Measurements from ENCODE around the gene RPL18A. TPM values are rescaled to one million over a fixed set of nuclear protein-coding genes. Genes with fewer than 3 reads are reported as not detected.
"Not testable (repeated sequence)": the region's sequence is repeated elsewhere in the genome, so short reads cannot be mapped to it uniquely, and the experiment has no call there.

RPL18A gene
- total RNA-seq, 2 donors from 2014 or later = 1,406 to 1,485 TPM

DNA sequence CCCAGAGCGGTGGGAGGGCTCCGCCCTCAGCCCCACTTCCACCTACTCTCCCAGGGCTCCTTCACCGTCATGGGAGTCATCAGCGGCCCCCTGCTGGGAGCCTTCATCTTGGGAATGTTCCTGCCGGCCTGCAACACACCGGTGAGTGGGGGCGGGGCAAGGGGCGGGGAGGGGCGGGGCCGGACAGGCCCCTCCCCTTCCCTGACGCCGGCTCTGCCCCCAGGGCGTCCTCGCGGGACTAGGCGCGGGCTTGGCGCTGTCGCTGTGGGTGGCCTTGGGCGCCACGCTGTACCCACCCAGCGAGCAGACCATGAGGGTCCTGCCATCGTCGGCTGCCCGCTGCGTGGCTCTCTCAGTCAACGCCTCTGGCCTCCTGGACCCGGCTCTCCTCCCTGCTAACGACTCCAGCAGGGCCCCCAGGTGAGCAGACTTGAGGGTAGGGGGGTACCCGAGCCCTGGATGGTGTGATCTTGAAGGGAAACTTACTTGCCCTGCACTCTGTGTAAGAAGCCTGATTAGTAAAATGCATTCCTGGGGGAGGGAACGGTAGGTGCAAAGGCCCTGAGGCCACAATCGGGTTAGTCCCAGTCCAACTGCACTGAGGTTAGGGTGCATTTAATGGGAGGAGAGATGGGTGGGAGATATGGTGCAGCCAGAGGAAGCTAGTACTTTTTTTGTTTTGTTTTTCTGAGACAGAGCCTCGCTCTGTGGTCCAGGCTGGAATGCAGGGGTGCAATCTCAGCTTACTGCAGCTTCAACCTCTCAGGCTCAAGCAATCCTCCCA, 24.1 kb downstream of the RPL18A start:
- DNase-seq (no peak), ATAC-seq (no peak)
- intact Hi-C loops (cut with DNase I, micrococcal nuclease) = no loop called here

DNA sequence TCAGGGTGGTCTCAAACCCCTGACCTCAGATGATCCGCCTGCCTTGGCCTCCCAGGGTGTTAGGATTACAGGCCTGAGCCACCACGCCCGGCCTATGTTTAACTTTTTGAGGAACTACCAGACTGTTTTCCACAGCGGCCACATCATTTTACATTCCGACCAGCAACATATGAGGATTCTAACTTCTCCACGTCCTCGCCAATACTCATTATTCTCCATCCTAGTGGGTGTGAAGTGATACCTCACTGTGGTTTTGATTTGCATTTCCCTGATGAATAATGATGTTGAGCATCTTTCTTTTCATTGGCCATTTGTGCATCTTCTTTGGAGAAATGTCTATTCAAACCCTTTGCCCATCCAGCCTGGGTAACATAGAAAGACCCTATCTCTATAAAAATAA, 26.8 kb downstream of the RPL18A start:
- intact Hi-C loops (cut with DNase I, micrococcal nuclease) = no loop called here
- DNase-seq (no peak), ATAC-seq (no peak)

GRCh38 chr19:17887221-17887620, 27.5 kb downstream of the RPL18A start:
- ATAC-seq; DNase-seq; intact Hi-C loops (cut with DNase I, micrococcal nuclease): not testable (repeated sequence)

- ATAC-seq = no peak
- DNase-seq = no peak
- intact Hi-C loops (cut with DNase I, micrococcal nuclease) = no loop called here
Observed at GRCh38 chr19:17888260-17888659, 28.6 kb downstream of the RPL18A start.

DNA sequence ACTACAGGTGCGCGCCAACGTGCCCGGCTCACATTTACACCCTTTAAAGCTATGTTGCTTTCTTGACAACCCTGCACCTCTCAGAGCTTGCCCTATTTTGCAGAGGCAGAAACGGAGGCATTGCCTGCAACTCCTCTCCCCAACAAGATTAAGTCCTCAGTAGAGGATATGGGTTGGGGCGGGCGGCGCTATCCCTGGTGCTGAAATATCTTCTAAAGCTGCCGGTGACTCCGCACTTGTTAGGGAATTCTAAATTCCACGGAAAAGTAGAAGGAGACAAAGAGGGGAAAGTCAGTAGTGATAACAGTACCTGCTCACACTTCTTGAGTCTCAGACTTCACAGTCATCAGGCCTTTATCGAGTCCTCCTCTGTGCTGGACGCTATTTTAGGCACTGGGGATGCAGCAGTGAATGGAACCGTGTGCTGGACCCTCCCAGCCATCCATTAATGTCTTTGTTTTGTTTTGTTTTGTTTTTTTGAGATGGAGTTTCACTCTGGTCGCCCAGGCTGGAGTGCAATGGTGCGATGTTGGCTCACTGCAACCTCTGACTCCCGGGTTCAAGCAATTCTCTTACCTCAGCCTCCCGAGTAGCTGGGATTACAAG, 30.0 kb downstream of the RPL18A start:
- no peak for ATAC-seq
- no peak for DNase-seq
- intact Hi-C loops (cut with DNase I, micrococcal nuclease) = no loop called here

GRCh38 chr19:17893766-17894165, 34.1 kb downstream of the RPL18A start:
- ATAC-seq = no peak
- intact Hi-C loops (cut with DNase I, micrococcal nuclease) = no loop called here
- DNase-seq = no peak

DNA sequence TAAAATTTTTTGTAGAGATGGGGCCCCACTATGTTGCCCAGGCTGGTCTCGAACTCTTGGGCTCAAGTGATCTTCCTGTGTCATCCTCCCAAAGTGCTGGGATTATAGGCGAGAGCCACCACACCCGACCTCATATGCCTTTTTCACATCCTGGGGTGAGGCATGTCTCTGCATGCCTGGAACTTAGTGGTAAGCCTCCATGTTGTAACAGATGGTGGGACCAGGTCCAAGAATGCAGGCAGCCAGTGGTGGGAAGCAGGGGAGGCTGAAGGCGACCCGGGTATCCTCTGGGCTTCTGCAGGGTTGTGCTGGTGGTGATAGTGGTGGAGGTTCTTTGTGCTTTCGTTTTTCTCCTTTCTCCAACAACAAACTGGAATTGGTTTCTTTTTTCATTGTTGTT, 43.0 kb downstream of the RPL18A start:
- DNase-seq = no peak
- intact Hi-C loops (cut with DNase I, micrococcal nuclease) = no loop called here
- no peak for ATAC-seq

GRCh38 chr19:17908244-17908643, 48.5 kb downstream of the RPL18A start:
- intact Hi-C loops (cut with DNase I, micrococcal nuclease) = no loop called here
- DNase-seq (no peak), ATAC-seq (no peak)

DNA sequence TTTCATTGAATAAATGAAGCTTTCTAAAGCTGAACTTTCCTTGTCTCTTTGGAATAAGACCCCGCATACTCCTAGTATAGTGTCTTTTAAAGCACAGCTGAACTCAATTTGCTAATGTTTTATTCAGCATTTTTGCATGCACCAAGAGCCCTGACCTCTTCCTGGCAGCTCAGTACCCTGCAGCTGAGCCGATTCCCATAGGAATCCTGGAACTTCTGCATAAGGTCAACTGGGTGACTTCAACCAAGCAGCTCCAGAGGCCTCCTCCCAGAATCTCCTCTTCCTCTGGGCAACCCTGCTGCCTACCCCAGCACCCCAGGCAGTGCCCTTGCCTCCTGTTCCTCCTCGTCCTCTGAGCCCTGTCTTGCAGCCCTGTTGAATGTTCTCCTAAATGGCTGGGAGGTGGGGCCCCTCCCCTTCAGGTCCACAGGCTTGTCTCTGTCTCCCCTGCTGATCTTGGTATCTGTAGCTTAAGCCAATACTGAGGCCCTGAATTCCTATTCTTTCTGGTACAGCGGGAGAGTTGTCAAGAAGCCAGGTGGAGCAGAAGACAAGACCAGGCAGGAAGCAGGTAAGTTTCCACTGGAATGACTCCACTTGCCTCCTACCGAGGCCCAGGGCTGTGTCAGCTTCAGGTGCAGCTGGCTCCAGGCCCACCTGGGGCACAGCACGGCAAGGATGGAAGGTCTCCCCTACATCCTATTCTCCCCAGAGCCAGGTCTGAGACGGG, 49.5 kb downstream of the RPL18A start:
- DNase-seq = no peak
- intact Hi-C loops (cut with DNase I, micrococcal nuclease) = no loop called here
- no peak for ATAC-seq

DNA sequence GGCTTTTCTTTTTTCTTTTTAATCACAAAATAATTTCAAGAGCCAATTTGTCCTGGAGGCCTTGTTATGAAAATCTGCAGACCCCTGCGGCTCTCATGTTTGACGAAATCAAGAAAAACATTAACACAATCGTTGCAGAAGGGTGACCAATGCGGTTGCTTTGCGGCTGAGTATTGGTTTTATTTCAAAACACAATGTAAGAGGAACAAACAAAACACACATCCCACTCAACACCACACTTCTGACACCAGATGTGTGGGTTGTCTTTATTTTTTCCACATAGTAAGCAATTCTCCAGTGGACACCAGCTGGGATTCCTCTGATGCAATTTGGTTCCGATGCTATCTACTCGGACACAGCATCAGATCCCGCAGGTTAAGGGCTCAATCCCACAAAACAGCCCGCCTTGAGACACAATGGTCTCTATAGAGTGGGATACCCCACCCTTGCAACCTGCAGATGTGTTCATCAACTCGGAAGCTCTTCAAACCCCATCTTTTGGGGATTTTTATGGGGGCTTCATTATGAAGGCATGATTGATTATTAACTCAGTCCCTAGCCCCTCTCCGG, 51.2 kb downstream of the RPL18A start:
- intact Hi-C loops (cut with DNase I, micrococcal nuclease) = no loop called here
- ATAC-seq (no peak), DNase-seq (no peak)

Other genes with a start within 250 kb of the RPL18A start
- under 1 TPM; 0.24 to 0.28 TPM for gene UNC13A, start 171.6 kb upstream of the RPL18A start, total RNA-seq
- gene MAP1S, start 140.4 kb upstream of the RPL18A start, total RNA-seq = 10 to 100 TPM; 39.9 to 43.5 TPM
- gene FCHO1, start 108.4 kb upstream of the RPL18A start, total RNA-seq = 1 to 10 TPM; 3.0 to 3.1 TPM
- 100 to 1,000 TPM; 152 to 240 TPM for gene B3GNT3, start 64.8 kb upstream of the RPL18A start, total RNA-seq
- not detected for gene INSL3, start 38.4 kb upstream of the RPL18A start, total RNA-seq
- 1 to 10 TPM; 2.7 to 3.7 TPM for gene JAK3, start 11.9 kb upstream of the RPL18A start, total RNA-seq
- not detected for gene SLC5A5, start 12.0 kb downstream of the RPL18A start, total RNA-seq
- gene CCDC124, start 73.1 kb downstream of the RPL18A start, total RNA-seq = 10 to 100 TPM; 39.5 to 51.5 TPM
- gene KCNN1, start 107.2 kb downstream of the RPL18A start, total RNA-seq = under 1 TPM in 1 of 2 donors, not detected in 1; 0.14 TPM
- 10 to 100 TPM; 21.0 to 27.7 TPM for gene ARRDC2, start 148.3 kb downstream of the RPL18A start, total RNA-seq
- 1 to 10 TPM in 1 of 2 donors, under 1 TPM in 1; 0.98 to 3.9 TPM for gene IL12RB1, start 227.0 kb downstream of the RPL18A start, total RNA-seq
- 10 to 100 TPM; 33.6 to 38.6 TPM for gene MAST3, start 237.9 kb downstream of the RPL18A start, total RNA-seq